Panc1 (cell line): ENCODE measurements around the gene CAPN11. TPM values are rescaled to one million over a fixed set of nuclear protein-coding genes. Genes with fewer than 3 reads are reported as not detected.

Experiments
- ATAC-seq: fragments of 200-7000 bp; cut with Tn5 transposase; 2 replicates; pipeline ENCODE4 v1.9.1; 2020; ENCODE audit warnings: mild to moderate bottlenecking, moderate library complexity
- BruUV-seq: library from RNA; stranded (reverse); fragments of 400-500 nt; replicated peaks from 2 replicates; lab custom pipeline; 2021; lab: Mats Ljungman, UMichigan
- CTCF ChIA-PET: fragments of 300-600 bp; sonication (Branson Sonifier 250); formaldehyde crosslinking; loops from one replicate; lab custom pipeline; 2022; ENCODE audit warnings: antibody characterized with exemption; lab: Charles Lee
- POLR2A ChIA-PET: fragments of 300-600 bp; sonication (Branson Sonifier 250); formaldehyde crosslinking; loops from one replicate; lab custom pipeline; 2022; ENCODE audit warnings: antibody characterized with exemption; lab: Charles Lee
- DNase-seq: peaks from one replicate; pipeline ENCODE4 v3.0.0-alpha.2; 2010; ENCODE audit warnings: low read depth, low spot score
- H3K27ac ChIP-seq: 2 replicates; pipeline ENCODE4 v1.5.1; 2011; ENCODE audit warnings: mild to moderate bottlenecking, low read length, inconsistent platforms
- H3K27me3 ChIP-seq: fragments of 200-500 bp; sonication (Bioruptor generic); 2 replicates; pipeline ENCODE4 v1.6.0; 2014; ENCODE audit warnings: low read length, inconsistent platforms; ENCODE audit not compliant: control insufficient read depth, insufficient read depth
- H3K36me3 ChIP-seq: fragments of 200-500 bp; sonication (Bioruptor generic); 2 replicates; pipeline ENCODE4 v1.5.1; 2014; ENCODE audit warnings: inconsistent platforms, mild to moderate bottlenecking, low read length, moderate library complexity; ENCODE audit not compliant: control insufficient read depth, insufficient read depth
- H3K4me1 ChIP-seq: 2 replicates; pipeline ENCODE4 v1.5.1; 2011; ENCODE audit warnings: inconsistent platforms, mild to moderate bottlenecking, low read length, moderate library complexity; ENCODE audit not compliant: control insufficient read depth, insufficient read depth
- H3K4me3 ChIP-seq, 2 experiments: 2 replicates each; pipeline ENCODE4 v1.5.1; 2011 to 2012; ENCODE audit warnings: low read depth in 2 of 2, low read length in 2 of 2, mild to moderate bottlenecking in 2 of 2, inconsistent platforms in 1 of 2, moderate library complexity in 1 of 2
- H3K9me3 ChIP-seq: fragments of 200-500 bp; sonication (Bioruptor generic); 2 replicates; pipeline ENCODE4 v1.5.1; 2014; ENCODE audit warnings: low read depth, mild to moderate bottlenecking, inconsistent platforms, low read length, moderate library complexity; ENCODE audit not compliant: control insufficient read depth, insufficient read depth
- CTCF ChIP-seq: fragments of 450-650 bp; IDR thresholded peaks from 2 replicates; pipeline ENCODE4 v1.5.1; 2017; ENCODE audit warnings: mild to moderate bottlenecking
- POLR2AphosphoS5 ChIP-seq: IDR thresholded peaks from 2 replicates; pipeline ENCODE4 v1.6.1; 2012; ENCODE audit warnings: mild to moderate bottlenecking, low read depth, low read length, moderate library complexity
- REST ChIP-seq, 2 experiments: IDR thresholded peaks; 2 replicates each; pipeline ENCODE4 v1.6.1; 2011 to 2012; ENCODE audit warnings: low read depth in 2 of 2, control low read depth in 1 of 2, low read length in 1 of 2, mild to moderate bottlenecking in 1 of 2, moderate library complexity in 1 of 2; ENCODE audit not compliant: insufficient read depth in 1 of 2
- SIN3A ChIP-seq: IDR thresholded peaks from 2 replicates; pipeline ENCODE4 v1.6.1; 2012; ENCODE audit warnings: low read depth, mild to moderate bottlenecking, low read length, moderate library complexity, borderline replicate concordance; ENCODE audit not compliant: insufficient read depth
- TCF7L2 ChIP-seq: IDR thresholded peaks from 2 replicates; pipeline ENCODE4 v1.6.1; 2011; ENCODE audit warnings: mild to moderate bottlenecking, low read depth, low read length, inconsistent platforms
- in situ Hi-C: cut with HindIII; loops from 2 replicates; pipeline ENCODE4 v1.10.0; 2016; ENCODE audit warnings: low sequenced_read_pairs, low pct_unique_long_range_greater_than_20kb
- intact Hi-C: fragments of 100-400 bp; cut with micrococcal nuclease; formaldehyde crosslinking; loops from one replicate; pipeline ENCODE4 v1.10.0; 2022; ENCODE audit not compliant: unreplicated experiment
- total RNA-seq: library from RNA; stranded (reverse); gene quantifications from one replicate; pipeline ENCODE4 v1.2.1, GENCODE V29; 2021; ENCODE audit not compliant: unreplicated experiment

Gene CAPN11
- total RNA-seq, 1 experiment from 2014 or later: 1.2 TPM

- CTCF ChIA-PET: no interaction called here
- intact Hi-C loops: no loop called here
Observed at GRCh38 chr6:44116641-44117382, 41.8 kb upstream of the CAPN11 start.

GRCh38 chr6:44117397-44118128 lies 41.1 kb upstream of the CAPN11 start:
- H3K4me3 ChIP-seq: no peak overlapping the region
- H3K4me1 ChIP-seq: peaks cover 19% of the 10 kb centered on the region
- H3K9me3 ChIP-seq: no peaks in the 10 kb centered on the region
- intact Hi-C loops (no loop called here), in situ Hi-C loops (no loop called here)
- ATAC-seq (no peak), DNase-seq (no peak)
- CTCF ChIA-PET: interaction anchor here (1.0 kb wide), 1 partner anchor 14 kb away, joined by 6 read pairs; no protein-coding TSS in a partner anchor
- no peaks in the 10 kb centered on the region for H3K27me3 ChIP-seq
- TF ChIP-seq POLR2AphosphoS5: no peak
- no peak for TF ChIP-seq CTCF
- TF ChIP-seq SIN3A: no peak
- no peak for TF ChIP-seq TCF7L2
- TF ChIP-seq REST (IDR thresholded peaks at IDR 0.05; ENCODE audit: insufficient read depth in 1 of 2, low read depth in 2 of 2, low read length in 1 of 2): no peak
- H3K36me3 ChIP-seq: peaks cover 12% of the 10 kb centered on the region
- POLR2A ChIA-PET: interaction anchor here (0.5 to 0.6 kb wide), 2 partner anchors 27 to 37 kb away, joined by 4 to 9 read pairs; no protein-coding TSS in a partner anchor
- no peak overlapping the region for H3K27ac ChIP-seq
- BruUV-seq: no TSS peak

More at GRCh38 chr6:44116641-44117382, 41.8 kb upstream of the CAPN11 start:
- Histone ChIP-seq H3K4me1 (peaks cover 15% of the 10 kb centered on the region), H3K9me3 (no peaks in the 10 kb centered on the region), H3K27ac (no peak overlapping the region), H3K27me3 (no peaks in the 10 kb centered on the region), H3K36me3 (peaks cover 17% of the 10 kb centered on the region), H3K4me3 (no peak overlapping the region)
- no TSS peak for BruUV-seq
- DNase-seq (no peak), ATAC-seq (no peak)
- in situ Hi-C loops: no loop called here
- POLR2A ChIA-PET: no interaction called here
- TF ChIP-seq REST (IDR thresholded peaks at IDR 0.05; ENCODE audit: insufficient read depth in 1 of 2, low read depth in 2 of 2, low read length in 1 of 2): no peak
